Measurements from ENCODE around the gene SEC16A.

Gene SEC16A

DNA sequence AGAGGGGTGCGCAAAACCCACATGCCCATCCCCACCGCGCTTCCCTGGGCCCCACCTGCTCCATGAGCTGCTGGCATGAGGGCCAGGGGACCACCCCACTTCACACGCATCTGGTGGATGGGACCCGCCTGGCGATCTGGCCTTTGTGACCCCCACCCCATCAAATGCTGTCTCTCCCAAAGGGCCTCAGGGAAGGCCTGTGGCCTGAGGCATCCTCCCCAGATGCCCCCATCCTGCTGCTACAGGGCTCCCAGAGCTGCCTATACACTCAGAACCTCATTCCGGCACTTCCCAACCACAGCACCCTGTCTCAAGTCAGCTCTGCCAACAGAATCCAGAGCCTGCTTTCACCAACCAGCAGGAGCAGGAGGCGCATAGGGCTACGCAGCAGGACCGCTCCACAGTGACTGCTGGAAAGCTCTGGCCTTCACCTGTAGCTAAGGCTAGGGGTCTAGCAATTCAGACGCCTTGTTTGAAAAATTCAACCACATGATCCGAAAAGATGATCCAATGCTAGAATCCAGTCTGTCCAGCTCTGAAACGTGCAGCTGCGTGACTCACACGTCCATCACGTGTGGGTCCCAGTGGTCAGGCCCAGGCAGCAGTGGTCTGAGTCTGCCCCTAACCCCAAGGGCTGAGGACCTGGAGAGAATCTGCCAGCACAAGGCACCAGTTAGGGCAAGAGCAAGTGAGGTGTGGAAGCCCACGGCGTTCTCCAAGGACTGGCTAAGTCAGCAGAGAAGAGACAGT, 81.5 kb downstream of the SEC16A start:
- DNase-seq (ENCODE audit: low read depth) = no peak
- no peak overlapping the region for H3K4me3 ChIP-seq (ENCODE audit: low read depth, low read length)
- TF ChIP-seq, protein P1, sequence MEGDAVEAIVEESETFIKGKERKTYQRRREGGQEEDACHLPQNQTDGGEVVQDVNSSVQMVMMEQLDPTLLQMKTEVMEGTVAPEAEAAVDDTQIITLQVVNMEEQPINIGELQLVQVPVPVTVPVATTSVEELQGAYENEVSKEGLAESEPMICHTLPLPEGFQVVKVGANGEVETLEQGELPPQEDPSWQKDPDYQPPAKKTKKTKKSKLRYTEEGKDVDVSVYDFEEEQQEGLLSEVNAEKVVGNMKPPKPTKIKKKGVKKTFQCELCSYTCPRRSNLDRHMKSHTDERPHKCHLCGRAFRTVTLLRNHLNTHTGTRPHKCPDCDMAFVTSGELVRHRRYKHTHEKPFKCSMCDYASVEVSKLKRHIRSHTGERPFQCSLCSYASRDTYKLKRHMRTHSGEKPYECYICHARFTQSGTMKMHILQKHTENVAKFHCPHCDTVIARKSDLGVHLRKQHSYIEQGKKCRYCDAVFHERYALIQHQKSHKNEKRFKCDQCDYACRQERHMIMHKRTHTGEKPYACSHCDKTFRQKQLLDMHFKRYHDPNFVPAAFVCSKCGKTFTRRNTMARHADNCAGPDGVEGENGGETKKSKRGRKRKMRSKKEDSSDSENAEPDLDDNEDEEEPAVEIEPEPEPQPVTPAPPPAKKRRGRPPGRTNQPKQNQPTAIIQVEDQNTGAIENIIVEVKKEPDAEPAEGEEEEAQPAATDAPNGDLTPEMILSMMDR (IDR thresholded peaks at IDR 0.05; ENCODE audit: control insufficient read depth, extremely low read depth, insufficient read depth) = no peak

DNA sequence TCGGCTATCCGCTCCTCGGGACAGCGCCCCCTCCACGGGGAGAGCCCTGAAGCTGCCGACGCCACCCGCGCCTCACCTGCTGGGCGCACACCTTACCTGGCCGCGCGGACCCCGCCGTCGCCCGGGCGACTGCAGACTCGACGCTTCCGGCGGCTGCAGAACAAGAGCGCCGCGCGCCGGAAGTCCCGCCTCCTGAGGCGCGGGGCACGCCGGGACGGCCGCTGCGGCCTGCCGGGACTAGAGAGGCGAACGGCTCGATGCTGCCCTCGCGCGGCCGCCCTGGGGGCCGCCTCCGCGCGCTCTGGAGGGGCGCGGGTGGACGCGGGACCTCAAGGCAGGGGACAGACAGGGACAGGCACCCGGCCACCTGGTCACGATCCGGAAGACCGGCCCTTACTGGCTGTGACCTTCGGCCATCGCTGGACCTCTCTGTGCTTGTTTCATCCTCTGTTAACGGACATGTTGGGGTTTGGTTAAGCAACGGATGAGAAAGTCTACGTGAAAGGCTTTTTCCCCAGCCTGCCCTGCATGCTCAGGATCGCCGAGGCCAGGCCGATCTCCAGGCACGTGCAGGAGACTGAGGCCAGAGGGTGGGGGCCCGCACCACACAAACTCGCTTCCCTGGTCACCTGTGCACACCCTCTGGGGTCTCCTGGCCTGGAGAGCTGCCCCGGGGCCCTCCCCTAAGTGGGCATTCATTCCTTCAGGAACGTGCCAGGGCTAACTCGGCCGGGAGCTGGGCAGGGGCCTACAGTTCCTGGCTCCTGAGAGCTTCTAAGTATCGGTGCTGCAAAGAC, 82.6 kb downstream of the SEC16A start, which contains the start of gene SNAPC4:
TSS of gene SNAPC4 (minus strand) at position 133 of the 797 bp plus-strand sequence. CDS start 1,742 bp downstream, outside the sequence.
- H3K4me3 ChIP-seq (ENCODE audit: low read depth, low read length) = peak within 1 kb of the TSS; percentile 90
- TF ChIP-seq, protein P1 (IDR thresholded peaks at IDR 0.05; ENCODE audit: control insufficient read depth, extremely low read depth, insufficient read depth) = peak; percentile 90
- peak; percentile 40 for DNase-seq (ENCODE audit: low read depth)

DNA sequence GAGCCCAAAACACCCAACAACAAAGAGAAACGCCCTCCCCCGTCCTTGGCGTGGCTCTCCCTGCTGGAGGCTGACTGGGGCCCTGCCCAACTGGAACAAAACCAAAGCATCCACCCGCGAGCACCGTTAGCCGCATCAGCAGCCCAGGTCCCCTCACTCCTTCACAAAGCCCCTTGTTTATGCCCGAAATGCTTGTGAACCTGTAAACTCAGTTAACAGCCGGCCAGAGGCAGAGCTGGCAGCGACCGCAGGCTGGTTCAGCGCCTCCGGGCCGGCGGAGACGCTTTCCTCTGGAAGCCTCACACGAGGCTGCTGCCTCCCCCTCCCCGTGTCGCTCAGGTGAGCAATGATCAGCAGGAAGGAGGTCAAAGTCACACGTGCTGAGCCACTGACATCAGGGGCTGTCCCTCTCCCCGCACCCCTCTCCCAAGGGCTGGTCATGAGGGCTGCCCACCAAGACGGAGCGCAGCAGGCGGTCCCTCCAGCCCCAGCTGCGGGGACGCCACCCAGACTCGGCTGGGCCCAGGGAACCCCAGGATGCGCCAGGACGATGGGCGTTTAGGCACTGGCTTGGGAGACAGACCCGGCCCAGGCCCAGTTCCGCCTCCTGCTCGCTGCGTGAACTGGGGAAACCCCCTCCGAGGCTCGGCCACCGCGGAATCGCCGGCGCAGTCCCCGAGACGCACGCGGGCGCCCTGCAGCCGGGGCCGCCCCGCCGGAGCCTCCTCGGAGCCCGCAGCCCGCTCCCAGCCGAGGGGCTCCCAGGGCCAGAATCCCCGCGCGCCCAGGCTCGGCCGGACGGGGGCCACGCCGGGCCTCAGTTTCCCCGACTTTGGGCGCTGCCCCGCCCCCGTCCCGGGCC, 83.4 kb downstream of the SEC16A start:
- TF ChIP-seq, protein P1 (IDR thresholded peaks at IDR 0.05; ENCODE audit: control insufficient read depth, extremely low read depth, insufficient read depth) = no peak
- DNase-seq (ENCODE audit: low read depth) = no peak
- H3K4me3 ChIP-seq (ENCODE audit: low read depth, low read length) = peak overlapping the region; percentile 90

DNA sequence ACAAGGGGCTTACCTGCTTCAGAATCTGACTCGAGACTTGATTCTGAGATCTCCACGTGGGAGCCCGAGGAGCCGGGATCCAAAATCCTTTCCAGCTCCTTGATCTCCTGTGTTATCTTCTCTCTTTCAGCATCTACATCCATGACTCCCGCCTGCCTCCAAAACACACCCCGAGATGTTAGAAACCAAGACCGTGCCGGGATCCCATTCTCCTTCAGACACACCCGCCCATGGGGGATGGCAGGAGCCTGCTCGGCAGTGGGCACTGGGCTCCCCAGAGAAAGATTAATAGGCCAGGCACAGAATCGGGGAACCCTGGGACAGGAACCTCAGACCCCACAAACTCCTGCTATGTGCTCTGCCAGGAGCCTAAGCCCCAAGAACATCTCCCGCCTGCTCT, 84.6 kb downstream of the SEC16A start:
- peak overlapping the region; percentile 90 for H3K4me3 ChIP-seq (ENCODE audit: low read depth, low read length)
- TF ChIP-seq, protein P1 (IDR thresholded peaks at IDR 0.05; ENCODE audit: control insufficient read depth, extremely low read depth, insufficient read depth) = no peak
- DNase-seq (ENCODE audit: low read depth) = no peak

DNA sequence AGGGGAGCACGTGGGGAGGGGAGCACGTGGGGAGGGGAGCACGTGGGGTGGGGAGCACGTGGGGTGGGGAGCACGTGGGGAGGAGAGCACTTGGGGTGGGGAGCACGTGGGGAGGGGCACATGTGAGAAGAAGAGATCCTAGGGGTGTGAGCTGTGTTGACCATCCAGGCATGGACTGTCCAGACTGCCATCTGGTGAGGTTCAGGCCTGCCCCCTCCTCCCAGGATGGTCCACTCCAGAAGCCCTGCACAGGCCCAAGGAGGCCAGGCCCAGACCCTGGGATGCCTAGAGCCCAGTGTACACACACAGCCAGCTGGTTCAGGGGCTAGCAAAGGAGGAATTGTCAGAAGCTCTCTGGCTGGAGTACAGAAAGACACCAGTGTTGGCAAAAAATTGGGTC, 85.2 kb downstream of the SEC16A start:
- H3K4me3 ChIP-seq (ENCODE audit: low read depth, low read length) = no peak overlapping the region
- TF ChIP-seq, protein P1 (IDR thresholded peaks at IDR 0.05; ENCODE audit: control insufficient read depth, extremely low read depth, insufficient read depth) = no peak
- DNase-seq (ENCODE audit: low read depth) = no peak

DNA sequence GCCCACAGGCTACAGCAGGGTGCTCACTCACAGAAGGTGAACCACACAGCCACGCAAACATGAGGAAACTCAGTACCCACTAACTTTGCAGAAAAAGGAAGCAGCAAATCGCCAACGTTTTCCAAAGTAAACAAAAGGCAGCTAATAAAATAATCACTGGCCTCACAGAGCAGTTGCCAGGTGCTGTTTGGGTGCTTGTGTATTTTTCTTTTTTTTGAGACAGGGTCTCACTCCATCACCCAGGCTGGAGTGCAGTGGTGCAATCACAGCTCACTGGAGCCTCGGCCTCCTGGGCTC, 86.7 kb downstream of the SEC16A start:
- H3K4me3 ChIP-seq (ENCODE audit: low read depth, low read length) = peak overlapping the region; percentile 40
- TF ChIP-seq, protein P1 (IDR thresholded peaks at IDR 0.05; ENCODE audit: control insufficient read depth, extremely low read depth, insufficient read depth) = no peak
- peak; percentile 76 for DNase-seq (ENCODE audit: low read depth)

All from LNCaP clone FGC (cell line).